GM18520 (cell line): ENCODE measurements around the gene CNTN5.
"Not testable (repeated sequence)": the region's sequence is repeated elsewhere in the genome, so short reads cannot be mapped to it uniquely, and the experiment has no call there.

Experiments
- ATAC-seq: cut with Tn5 transposase; IDR thresholded peaks from one replicate; pipeline ENCODE4 v1.9.1; 2021; ENCODE audit not compliant: unreplicated experiment

CNTN5 gene

DNA sequence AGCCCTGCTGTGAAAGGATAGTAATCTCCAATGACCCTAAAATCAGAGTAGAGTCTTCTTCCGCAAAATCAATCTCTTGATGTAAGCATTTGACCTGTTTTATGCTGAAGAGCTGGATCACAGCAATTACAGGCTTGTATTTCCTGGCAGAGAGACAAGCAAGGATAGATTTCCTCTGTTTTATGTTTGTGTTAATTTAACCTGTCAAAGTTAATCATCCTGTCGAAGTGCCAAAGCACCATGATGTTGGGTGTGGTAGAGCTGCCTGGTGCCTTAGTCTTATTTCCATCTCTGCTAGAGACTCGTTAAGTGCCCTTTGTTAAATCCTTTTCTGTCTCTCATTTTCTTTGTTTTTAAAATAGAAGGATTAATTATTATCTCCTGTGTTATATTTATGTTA lies 248.1 kb downstream of the CNTN5 start:
- ATAC-seq: no peak

GRCh38 chr11:99271527-99271926 lies 250.8 kb downstream of the CNTN5 start:
- ATAC-seq: no peak

DNA sequence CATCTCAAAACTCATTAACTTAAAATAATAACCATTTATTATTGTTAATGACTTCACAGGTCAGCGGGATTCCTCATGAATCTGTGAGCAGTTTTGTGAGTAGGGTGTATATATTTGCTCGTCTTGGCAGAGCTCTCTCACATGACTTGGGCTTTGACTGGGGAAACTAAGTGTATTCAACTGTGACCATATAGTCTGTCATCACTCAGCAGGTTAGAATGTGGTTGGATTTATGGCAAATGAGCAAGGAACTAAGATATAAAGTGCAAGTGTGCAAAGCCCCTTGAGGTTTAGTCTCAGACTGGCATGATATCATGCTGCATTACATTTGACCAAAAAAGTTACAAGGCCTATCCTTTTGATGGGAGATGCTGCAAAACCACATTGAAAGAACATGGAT lies 254.8 kb downstream of the CNTN5 start:
- ATAC-seq: no peak

GRCh38 chr11:99277281-99277680 lies 256.5 kb downstream of the CNTN5 start:
- no peak for ATAC-seq

GRCh38 chr11:99279266-99279665 lies 258.5 kb downstream of the CNTN5 start:
- no peak for ATAC-seq

DNA sequence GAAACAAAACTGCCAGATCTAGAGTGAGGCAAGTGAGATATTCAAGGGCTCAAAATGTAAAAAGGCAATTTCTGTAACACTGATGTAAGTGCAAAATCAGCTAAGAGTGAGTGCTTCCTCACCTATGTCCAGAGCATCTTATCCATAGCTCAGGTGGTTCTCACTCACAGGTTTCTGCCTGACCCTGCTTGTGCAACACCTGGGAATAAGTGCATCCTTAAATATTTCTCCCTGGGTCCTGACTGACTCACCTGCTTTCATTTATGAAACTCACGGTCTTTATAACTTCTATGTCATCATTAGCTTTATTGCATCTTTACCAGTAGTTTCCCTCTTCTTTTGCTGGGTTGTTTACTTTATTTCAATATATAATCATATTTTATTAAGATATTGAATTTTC lies 260.6 kb downstream of the CNTN5 start:
- no peak for ATAC-seq

DNA sequence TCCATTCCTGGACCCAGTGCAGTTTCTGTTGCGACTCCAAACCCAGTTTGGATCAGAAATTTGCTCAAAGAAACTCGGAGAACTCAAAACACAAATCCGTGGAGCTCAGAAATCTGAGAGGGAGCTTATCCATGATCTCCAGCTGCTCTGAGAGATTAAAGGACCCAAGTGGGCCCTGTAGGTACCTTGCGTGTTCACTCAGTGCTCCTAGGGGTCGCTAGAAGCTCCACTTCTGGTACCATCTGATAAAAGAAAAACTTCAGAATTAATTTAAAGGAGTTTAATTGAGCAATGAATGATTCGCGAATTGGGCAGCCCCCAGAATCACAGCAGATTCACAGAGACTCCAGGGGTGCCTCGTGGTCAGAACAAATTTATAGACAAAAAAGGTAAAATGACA lies 277.2 kb downstream of the CNTN5 start:
- ATAC-seq: not testable (repeated sequence)

DNA sequence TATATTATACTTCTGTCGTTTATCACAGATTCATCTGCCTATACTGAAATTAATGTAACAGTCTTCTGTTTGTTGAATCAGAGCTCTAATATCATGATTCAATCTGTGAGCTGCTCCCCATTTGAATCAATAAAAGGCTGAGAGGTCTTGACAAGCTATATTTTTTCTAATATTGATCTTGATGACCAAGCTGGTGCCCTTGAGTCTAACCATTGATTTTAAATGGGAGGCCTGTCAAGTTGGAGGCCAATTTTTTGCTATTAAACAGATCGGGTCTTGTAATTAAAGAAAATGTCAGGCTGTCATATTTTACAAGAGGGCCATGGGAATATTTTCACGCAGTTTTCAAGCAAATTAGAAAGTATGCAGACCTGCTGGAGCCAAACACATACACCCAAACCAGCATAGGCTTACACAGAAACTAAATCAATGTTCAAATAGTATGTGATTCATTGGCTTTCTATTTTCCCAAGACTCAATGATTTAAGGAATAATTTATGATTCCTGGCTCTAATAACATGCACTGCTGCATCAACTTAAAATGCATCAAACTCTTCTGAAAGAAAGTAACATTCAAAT lies 286.9 kb downstream of the CNTN5 start:
- no peak for ATAC-seq

DNA sequence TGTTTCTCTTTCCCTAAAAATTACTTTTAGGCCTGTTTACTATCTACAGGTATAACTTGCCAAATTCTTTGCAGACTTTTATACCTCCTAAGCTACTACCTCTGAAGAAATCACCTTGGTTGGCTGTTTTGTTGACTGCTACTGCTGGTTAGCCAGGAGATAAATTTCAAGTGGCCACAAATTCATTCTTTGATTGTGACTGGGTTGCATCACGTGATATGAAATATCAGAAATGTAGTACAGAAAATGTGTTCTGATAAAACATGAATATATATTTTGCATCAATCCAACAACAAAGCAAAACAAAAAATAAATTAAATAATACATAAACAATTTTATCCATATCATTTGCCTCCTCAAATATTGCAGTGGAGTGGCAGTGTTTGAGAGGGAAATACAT lies 291.1 kb downstream of the CNTN5 start:
- ATAC-seq: no peak

GRCh38 chr11:99316776-99317520 lies 296.2 kb downstream of the CNTN5 start:
- ATAC-seq: no peak

DNA sequence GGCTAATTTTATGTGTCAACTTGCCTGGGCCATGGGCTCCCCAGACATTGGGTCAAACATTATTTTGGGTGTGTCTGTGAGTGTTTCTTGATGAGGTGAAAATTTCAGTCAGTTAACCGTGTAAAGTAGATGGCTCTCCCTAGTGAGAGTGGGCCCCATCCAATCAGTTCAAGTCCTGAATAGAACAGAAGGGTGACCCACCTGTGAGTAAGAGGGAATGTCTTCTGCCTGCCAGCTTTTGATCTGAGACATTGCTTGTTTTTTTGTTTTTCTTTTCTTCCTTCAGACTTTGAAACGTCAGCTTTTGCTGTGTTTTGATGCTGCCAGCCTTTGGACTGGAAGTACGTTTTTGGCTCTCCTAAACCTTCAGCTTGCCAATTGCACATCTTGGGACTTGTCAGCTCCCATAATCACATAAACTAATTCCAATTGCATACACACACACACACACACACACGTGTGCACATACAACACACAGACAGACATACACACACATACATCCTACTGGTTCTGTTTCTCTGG lies 300.1 kb downstream of the CNTN5 start:
- ATAC-seq: no peak

- ATAC-seq: no peak
Observed at GRCh38 chr11:99325847-99326246, 305.1 kb downstream of the CNTN5 start.

- no peak for ATAC-seq
Observed at GRCh38 chr11:99327066-99327465, 306.3 kb downstream of the CNTN5 start.

- no peak for ATAC-seq
Observed at GRCh38 chr11:99327527-99327926, 306.8 kb downstream of the CNTN5 start.

DNA sequence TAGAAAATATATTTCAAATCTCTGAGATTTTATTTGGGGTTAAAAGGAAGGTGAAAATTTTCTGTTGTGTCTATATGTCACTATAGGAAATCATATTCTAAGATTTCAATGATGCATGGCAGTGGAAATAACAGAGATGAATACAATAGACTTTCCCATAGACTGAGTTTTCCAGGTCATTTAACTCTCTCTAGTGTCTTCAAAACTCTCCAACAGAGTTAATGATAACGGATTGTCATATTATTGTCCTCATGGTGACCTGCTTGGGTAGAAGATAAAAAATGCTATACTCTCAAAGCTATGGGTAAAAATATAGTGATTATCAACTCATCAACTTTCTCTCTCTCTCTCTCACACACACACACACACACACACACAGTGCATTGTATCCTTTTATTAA lies 312.9 kb downstream of the CNTN5 start:
- ATAC-seq: no peak

DNA sequence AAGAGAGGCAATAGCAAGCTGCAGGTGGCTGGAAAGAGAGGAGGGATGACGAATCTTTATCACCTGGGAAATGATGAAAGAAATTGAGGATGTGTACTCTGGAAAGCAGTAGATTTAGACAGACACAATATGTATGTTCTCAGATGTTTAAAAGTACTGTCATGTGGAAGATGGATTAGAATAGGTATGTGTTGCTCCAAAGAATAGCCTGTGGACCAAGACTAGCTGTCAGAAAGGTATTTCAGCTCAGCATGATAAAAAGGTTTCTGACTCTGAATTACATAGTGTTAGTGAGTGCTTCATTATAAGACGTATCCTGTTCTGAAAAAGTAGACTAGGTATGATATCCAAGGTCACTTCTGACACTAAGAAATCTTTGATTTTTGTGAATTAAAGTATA lies 322.4 kb downstream of the CNTN5 start:
- no peak for ATAC-seq

GRCh38 chr11:99349151-99349673 lies 328.5 kb downstream of the CNTN5 start:
- no peak for ATAC-seq

- ATAC-seq: no peak
Observed at GRCh38 chr11:99351624-99352023, 330.9 kb downstream of the CNTN5 start.

DNA sequence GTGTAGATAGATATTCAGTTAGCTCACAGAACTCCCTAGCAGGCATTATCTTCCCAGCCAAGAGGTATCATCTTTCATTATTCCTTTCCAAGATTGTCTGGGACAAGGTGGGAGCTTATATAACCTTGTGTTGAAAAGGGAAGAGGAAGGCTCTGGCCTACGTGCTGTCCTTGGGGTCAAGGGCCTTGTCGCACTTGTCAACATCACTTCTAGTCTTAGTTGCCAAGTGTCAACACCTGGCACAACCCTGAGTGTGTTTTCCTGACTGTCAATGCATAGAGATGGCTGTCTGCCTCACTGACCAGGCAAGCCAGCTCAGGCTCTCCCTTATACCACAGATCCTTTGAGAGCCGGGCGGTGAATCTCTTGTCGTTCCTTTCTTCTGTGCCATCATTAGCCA lies 331.9 kb downstream of the CNTN5 start:
- ATAC-seq: no peak

- ATAC-seq: no peak
Observed at GRCh38 chr11:99366546-99366945, 345.8 kb downstream of the CNTN5 start.

GRCh38 chr11:99368583-99368982 lies 347.8 kb downstream of the CNTN5 start:
- no peak for ATAC-seq

- ATAC-seq: no peak
Observed at GRCh38 chr11:99370549-99371216, 349.9 kb downstream of the CNTN5 start.
